ENCODE results near the gene MRM1. TPM values are rescaled to one million over a fixed set of nuclear protein-coding genes. Genes with fewer than 3 reads are reported as not detected.

Gene MRM1
- polyA plus RNA-seq, 2 of the 4 experiments (the other 2 are of a cell fraction), result 12.7 to 21.7 TPM

GRCh38 chr17:36645422-36645821, 44.0 kb downstream of the MRM1 start (continued):
- TF ChIP-seq FOSL2 (IDR thresholded peaks at IDR 0.05) (no peak), FOSL2 (CRISPR knock-in tag; IDR thresholded peaks at IDR 0.05) (no peak), PHF8 (IDR thresholded peaks at IDR 0.05; ENCODE audit: borderline replicate concordance, low read depth) (no peak), EP300 (IDR thresholded peaks at IDR 0.05) (no peak)

- POLR2A ChIA-PET, result no interaction called here
- H3K4me2 ChIP-seq, result no peak overlapping the region
- H3K9me3 ChIP-seq, result no peaks in the 10 kb centered on the region
- WGBS (ENCODE audit: missing lambda C conversion rate), result 9% methylated on average over 4 of the region's 4 CpGs
- CTCF ChIA-PET, result interaction anchor here (1.0 to 2.3 kb wide), 7 partner anchors 11 to 592 kb away, joined by 3 to 9 read pairs (median 4); no protein-coding TSS in a partner anchor
- FAIRE-seq, result no peak
- no peak overlapping the region for H3K4me3 ChIP-seq
- TF ChIP-seq GATA3 (IDR thresholded peaks at IDR 0.05; ENCODE audit: borderline replicate concordance) (no peak), EHF (CRISPR knock-in tag; IDR thresholded peaks at IDR 0.05) (no peak), TP53 (CRISPR knock-in tag; IDR thresholded peaks at IDR 0.05) (no peak), MAX (IDR thresholded peaks at IDR 0.05) (no peak), CHD2 (IDR thresholded peaks at IDR 0.05; ENCODE audit: low read length, partially characterized antibody) (no peak), FOSL2 (IDR thresholded peaks at IDR 0.05) (no peak), FOSL2 (CRISPR knock-in tag; IDR thresholded peaks at IDR 0.05) (no peak), KDM5A (IDR thresholded peaks at IDR 0.05) (no peak), RAD21 (conservative IDR thresholded peaks at IDR 0.05 in 1 of 2, IDR thresholded peaks at IDR 0.05 in 1 of 2) (no peak), CTCF (IDR thresholded peaks at IDR 0.05) (no peak), ZFP36 (IDR thresholded peaks at IDR 0.05; ENCODE audit: borderline replicate concordance, partially characterized antibody) (no peak), HOXB5 (CRISPR knock-in tag; IDR thresholded peaks at IDR 0.05) (no peak), TFCP2L1 (CRISPR knock-in tag; IDR thresholded peaks at IDR 0.05) (no peak), JUNB (IDR thresholded peaks at IDR 0.05) (no peak), USF2 (IDR thresholded peaks at IDR 0.05) (no peak), HES2 (IDR thresholded peaks at IDR 0.05) (no peak), NR3C1 (IDR thresholded peaks at IDR 0.05) (no peak), RFX5 (IDR thresholded peaks at IDR 0.05) (no peak)
- H3K4me1 ChIP-seq, result 0 out of 3 replicates have a peak, but pooled peaks cover 1% of the 10 kb centered on the region
- H3K27ac ChIP-seq, result no peak overlapping the region
- DNase-seq (ENCODE audit: low read depth in 1 of 2, low spot score in 1 of 2), result no peak
- peak; percentile 25 to 61; a peak in 5 of 6 replicates for ATAC-seq
These were observed 46.3 kb downstream of the MRM1 start for GRCh38 chr17:36647636-36648035.

- H3K4me3 ChIP-seq, result no peak overlapping the region
- H3K9me3 ChIP-seq, result no peaks in the 10 kb centered on the region
- CTCF ChIA-PET, result interaction anchor here (0.7 to 2.5 kb wide), 3 partner anchors 50 to 418 kb away, joined by 3 to 9 read pairs (median 3); no protein-coding TSS in a partner anchor
- FAIRE-seq, result no peak
- no peak for TF ChIP-seq RAD21 (conservative IDR thresholded peaks at IDR 0.05 in 1 of 2, IDR thresholded peaks at IDR 0.05 in 1 of 2)
- TF ChIP-seq RFX5 (IDR thresholded peaks at IDR 0.05), result no peak
- TF ChIP-seq MYC (IDR thresholded peaks at IDR 0.05; ENCODE audit: borderline replicate concordance, low read length), result no peak
- no peak overlapping the region for H3K4me2 ChIP-seq
- WGBS (ENCODE audit: missing lambda C conversion rate), result 45% methylated on average over 9 of the region's 9 CpGs
- no peak for DNase-seq (ENCODE audit: low read depth in 1 of 2, low spot score in 1 of 2)
- H3K27ac ChIP-seq, result no peak overlapping the region
- no peak for ATAC-seq
- POLR2A ChIA-PET, result no interaction called here
- 0 out of 3 replicates have a peak, but pooled peaks cover 5% of the 10 kb centered on the region for H3K4me1 ChIP-seq
These were observed 48.9 kb downstream of the MRM1 start for GRCh38 chr17:36650096-36650775.
